Measurements from ENCODE around the gene POLR2H. TPM values are rescaled to one million over a fixed set of nuclear protein-coding genes. Genes with fewer than 3 reads are reported as not detected.

Gene POLR2H
- 10 to 100 TPM; 28.6 to 38.3 TPM for total RNA-seq
- total RNA-seq = 28.5 to 53.3 reads per million in 2 donors

- Mint-ChIP-seq H3K27me3 (no peaks in the 10 kb centered on the region), H3K4me1 (peaks cover 33% of the 10 kb centered on the region), H3K4me3 (peak within 1 kb of the TSS; percentile 99), H3K36me3 (ENCODE audit: low read depth) (no peaks in the 10 kb centered on the region), H3K27ac (peak within 1 kb of the TSS; percentile 93)
- H3K9me3 ChIP-seq (ENCODE audit: control insufficient read depth, low read length, poor library complexity, severe bottlenecking) = no peaks in the 10 kb centered on the region
- ATAC-seq (peak; percentile 28), DNase-seq (peak in 2 of 3 donors; percentile 34 to 43)
These were observed at the start of gene POLR2H, which contains the start of gene CLCN2 for GRCh38 chr3:184361532-184361931. POLR2H (plus strand) TSS chr3:184361710; CDS start chr3:184363493, 1,783 bp downstream. CLCN2 (minus strand) TSS chr3:184361605; CDS start chr3:184361479, 126 bp downstream.

GRCh38 chr3:184314363-184314699 is 47.2 kb upstream of the POLR2H start, which contains the start of gene EIF4G1:
EIF4G1 (plus strand) TSS chr3:184314606; CDS start chr3:184315797, 1,191 bp downstream.
- Mint-ChIP-seq H3K27ac (peak within 1 kb of the TSS; percentile 86), H3K27me3 (no peaks in the 10 kb centered on the region), H3K4me3 (peak within 1 kb of the TSS; percentile 87), H3K4me1 (peaks cover 34% of the 10 kb centered on the region), H3K36me3 (ENCODE audit: low read depth) (peaks cover 2% of the 10 kb centered on the region)
- ATAC-seq (peak; percentile 88), DNase-seq (peak; percentile 89 to 94 (median 92))
- no peaks in the 10 kb centered on the region for H3K9me3 ChIP-seq (ENCODE audit: control insufficient read depth, low read length, poor library complexity, severe bottlenecking)

GRCh38 chr3:184314700-184315542 is 46.6 kb upstream of the POLR2H start:
- Mint-ChIP-seq H3K27me3 (no peaks in the 10 kb centered on the region), H3K27ac (peak overlapping the region; percentile 86), H3K4me1 (peaks cover 36% of the 10 kb centered on the region), H3K36me3 (ENCODE audit: low read depth) (peaks cover 2% of the 10 kb centered on the region), H3K4me3 (peak overlapping the region; percentile 87)
- ATAC-seq = peak; percentile 67
- no peaks in the 10 kb centered on the region for H3K9me3 ChIP-seq (ENCODE audit: control insufficient read depth, low read length, poor library complexity, severe bottlenecking)
- peak; percentile 53 to 71 (median 70) for DNase-seq

- H3K36me3 Mint-ChIP-seq (ENCODE audit: low read depth) = peaks cover 2% of the 10 kb centered on the region
- ATAC-seq = peak; percentile 4
- H3K27me3 Mint-ChIP-seq = no peaks in the 10 kb centered on the region
- peak overlapping the region; percentile 87 for H3K4me3 Mint-ChIP-seq
- no peak for DNase-seq
- H3K9me3 ChIP-seq (ENCODE audit: control insufficient read depth, low read length, poor library complexity, severe bottlenecking) = no peaks in the 10 kb centered on the region
- peaks cover 36% of the 10 kb centered on the region for H3K4me1 Mint-ChIP-seq
- H3K27ac Mint-ChIP-seq = peak overlapping the region; percentile 85
These were observed 46.0 kb upstream of the POLR2H start for GRCh38 chr3:184315543-184315867.

- DNase-seq (no peak), ATAC-seq (no peak)
- Mint-ChIP-seq H3K27ac (peak overlapping the region; percentile 85), H3K36me3 (ENCODE audit: low read depth) (peaks cover 7% of the 10 kb centered on the region), H3K27me3 (no peaks in the 10 kb centered on the region), H3K4me3 (peak overlapping the region; percentile 87), H3K4me1 (peaks cover 36% of the 10 kb centered on the region)
- H3K9me3 ChIP-seq (ENCODE audit: control insufficient read depth, low read length, poor library complexity, severe bottlenecking) = no peaks in the 10 kb centered on the region
These were observed 45.4 kb upstream of the POLR2H start for GRCh38 chr3:184315871-184316661.

- H3K4me1 Mint-ChIP-seq = peaks cover 33% of the 10 kb centered on the region
- H3K9me3 ChIP-seq (ENCODE audit: control insufficient read depth, low read length, poor library complexity, severe bottlenecking) = no peaks in the 10 kb centered on the region
- ATAC-seq = no peak
- H3K4me3 Mint-ChIP-seq = peak overlapping the region; percentile 87
- no peak for DNase-seq
- peaks cover 7% of the 10 kb centered on the region for H3K36me3 Mint-ChIP-seq (ENCODE audit: low read depth)
- no peaks in the 10 kb centered on the region for H3K27me3 Mint-ChIP-seq
- H3K27ac Mint-ChIP-seq = peak overlapping the region; percentile 85
These were observed 44.7 kb upstream of the POLR2H start for GRCh38 chr3:184316792-184317191.

GRCh38 chr3:184317201-184317600 is 44.3 kb upstream of the POLR2H start:
- Mint-ChIP-seq H3K27ac (peak overlapping the region; percentile 85), H3K27me3 (no peaks in the 10 kb centered on the region), H3K4me3 (no peak overlapping the region), H3K4me1 (peaks cover 33% of the 10 kb centered on the region), H3K36me3 (ENCODE audit: low read depth) (peaks cover 7% of the 10 kb centered on the region)
- DNase-seq (no peak), ATAC-seq (no peak)
- H3K9me3 ChIP-seq (ENCODE audit: control insufficient read depth, low read length, poor library complexity, severe bottlenecking) = no peaks in the 10 kb centered on the region

- H3K27ac Mint-ChIP-seq = peak overlapping the region; percentile 90
- H3K27me3 Mint-ChIP-seq = no peaks in the 10 kb centered on the region
- no peak for DNase-seq
- H3K36me3 Mint-ChIP-seq (ENCODE audit: low read depth) = peaks cover 13% of the 10 kb centered on the region
- ATAC-seq = peak; percentile 35
- no peak overlapping the region for H3K4me3 Mint-ChIP-seq
- H3K9me3 ChIP-seq (ENCODE audit: control insufficient read depth, low read length, poor library complexity, severe bottlenecking) = no peaks in the 10 kb centered on the region
- peaks cover 33% of the 10 kb centered on the region for H3K4me1 Mint-ChIP-seq
These were observed 41.4 kb upstream of the POLR2H start for GRCh38 chr3:184320104-184320445.

GRCh38 chr3:184321666-184322065 is 39.8 kb upstream of the POLR2H start:
- H3K9me3 ChIP-seq (ENCODE audit: control insufficient read depth, low read length, poor library complexity, severe bottlenecking) = no peaks in the 10 kb centered on the region
- Mint-ChIP-seq H3K27me3 (no peaks in the 10 kb centered on the region), H3K4me3 (no peak overlapping the region), H3K4me1 (peaks cover 22% of the 10 kb centered on the region), H3K36me3 (ENCODE audit: low read depth) (peaks cover 16% of the 10 kb centered on the region), H3K27ac (peak overlapping the region; percentile 90)
- ATAC-seq (no peak), DNase-seq (no peak)

- Mint-ChIP-seq H3K27me3 (no peaks in the 10 kb centered on the region), H3K27ac (peak overlapping the region; percentile 14), H3K4me3 (no peak overlapping the region), H3K36me3 (ENCODE audit: low read depth) (peaks cover 18% of the 10 kb centered on the region), H3K4me1 (peaks cover 15% of the 10 kb centered on the region)
- ATAC-seq (no peak), DNase-seq (no peak)
- H3K9me3 ChIP-seq (ENCODE audit: control insufficient read depth, low read length, poor library complexity, severe bottlenecking) = no peaks in the 10 kb centered on the region
These were observed 38.6 kb upstream of the POLR2H start for GRCh38 chr3:184322731-184323487.

- ATAC-seq (no peak), DNase-seq (no peak)
- peaks cover 16% of the 10 kb centered on the region for H3K4me1 Mint-ChIP-seq
- no peaks in the 10 kb centered on the region for H3K9me3 ChIP-seq (ENCODE audit: control insufficient read depth, low read length, poor library complexity, severe bottlenecking)
- H3K36me3 Mint-ChIP-seq (ENCODE audit: low read depth) = peaks cover 21% of the 10 kb centered on the region
- no peaks in the 10 kb centered on the region for H3K27me3 Mint-ChIP-seq
- H3K27ac Mint-ChIP-seq = peak overlapping the region; percentile 32
- no peak overlapping the region for H3K4me3 Mint-ChIP-seq
These were observed 37.8 kb upstream of the POLR2H start for GRCh38 chr3:184323696-184324095.

- peaks cover 13% of the 10 kb centered on the region for H3K4me1 Mint-ChIP-seq
- no peak overlapping the region for H3K27ac Mint-ChIP-seq
- DNase-seq (no peak), ATAC-seq (no peak)
- peaks cover 29% of the 10 kb centered on the region for H3K36me3 Mint-ChIP-seq (ENCODE audit: low read depth)
- no peak overlapping the region for H3K4me3 Mint-ChIP-seq
- no peaks in the 10 kb centered on the region for H3K27me3 Mint-ChIP-seq
- H3K9me3 ChIP-seq (ENCODE audit: control insufficient read depth, low read length, poor library complexity, severe bottlenecking) = no peaks in the 10 kb centered on the region
These were observed 36.2 kb upstream of the POLR2H start for GRCh38 chr3:184325269-184325668.

All from T-helper 17 cell (primary cell).